Activated CD4-positive, CD25-positive, alpha-beta regulatory T cell treated with anti-CD3 and anti-CD28 coated beads, Interleukin-2, amount 50 U/mL, for 16 hours (primary cell): ENCODE measurements around the gene SHBG.

Source experiments
- DNase-seq: peaks from one replicate; pipeline ENCODE4 v3.0.0-alpha.2; 2020; ENCODE audit warnings: low read depth, low spot score

SHBG gene

GRCh38 chr17:7646457-7646856 is 16.5 kb downstream of the SHBG start:
- no peak for DNase-seq

DNA sequence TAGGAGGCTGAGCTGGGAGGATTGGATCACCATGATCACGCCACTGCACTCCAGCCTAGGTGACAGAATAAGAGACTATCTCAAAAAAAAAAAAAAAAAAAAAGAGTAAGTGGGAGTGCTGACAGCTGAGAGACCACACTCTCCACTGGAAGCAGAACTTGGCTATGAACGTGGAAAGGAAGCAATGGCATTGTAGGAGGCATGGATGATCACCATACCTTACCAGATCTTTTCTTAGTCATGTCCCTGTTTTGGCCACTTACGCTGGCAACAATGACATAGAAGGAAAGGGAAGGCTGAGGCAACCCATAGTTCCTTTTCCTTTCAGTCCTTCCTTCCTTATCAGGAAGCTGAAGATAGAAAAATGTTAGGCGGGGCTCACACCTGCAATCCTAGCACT is 17.1 kb downstream of the SHBG start:
- no peak for DNase-seq

GRCh38 chr17:7650509-7651096 is 20.7 kb downstream of the SHBG start, which contains the start of gene ATP1B2:
ATP1B2 (plus strand) TSS chr17:7650926; CDS start chr17:7651519, 593 bp downstream.
- peak; percentile 48 for DNase-seq

DNA sequence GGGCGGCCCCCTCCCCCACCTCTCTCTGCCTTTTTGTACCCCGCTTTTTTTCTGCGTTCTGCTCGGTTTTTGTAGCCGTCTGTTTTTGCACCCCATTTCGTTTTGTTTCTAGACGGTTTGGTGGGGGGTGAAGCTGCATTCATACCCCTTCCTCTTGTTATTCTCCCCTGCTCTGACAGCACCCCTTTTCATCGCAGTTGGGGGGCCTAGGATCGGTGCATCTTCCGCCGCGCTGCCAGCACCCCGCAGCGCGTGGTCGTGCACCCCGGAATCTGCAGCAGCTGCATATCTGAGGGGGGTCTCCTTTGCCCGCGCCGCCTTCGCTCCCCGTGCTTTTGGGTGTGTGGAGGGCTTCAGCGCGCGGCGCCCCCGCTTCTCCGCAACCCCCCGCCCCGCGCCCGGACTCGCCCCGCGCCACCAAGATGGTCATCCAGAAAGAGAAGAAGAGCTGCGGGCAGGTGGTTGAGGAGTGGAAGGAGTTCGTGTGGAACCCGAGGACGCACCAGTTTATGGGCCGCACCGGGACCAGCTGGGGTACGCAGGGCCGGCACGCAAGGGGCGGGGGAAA is 21.2 kb downstream of the SHBG start:
- DNase-seq: no peak

GRCh38 chr17:7651665-7652387 is 21.9 kb downstream of the SHBG start:
- no peak for DNase-seq

DNA sequence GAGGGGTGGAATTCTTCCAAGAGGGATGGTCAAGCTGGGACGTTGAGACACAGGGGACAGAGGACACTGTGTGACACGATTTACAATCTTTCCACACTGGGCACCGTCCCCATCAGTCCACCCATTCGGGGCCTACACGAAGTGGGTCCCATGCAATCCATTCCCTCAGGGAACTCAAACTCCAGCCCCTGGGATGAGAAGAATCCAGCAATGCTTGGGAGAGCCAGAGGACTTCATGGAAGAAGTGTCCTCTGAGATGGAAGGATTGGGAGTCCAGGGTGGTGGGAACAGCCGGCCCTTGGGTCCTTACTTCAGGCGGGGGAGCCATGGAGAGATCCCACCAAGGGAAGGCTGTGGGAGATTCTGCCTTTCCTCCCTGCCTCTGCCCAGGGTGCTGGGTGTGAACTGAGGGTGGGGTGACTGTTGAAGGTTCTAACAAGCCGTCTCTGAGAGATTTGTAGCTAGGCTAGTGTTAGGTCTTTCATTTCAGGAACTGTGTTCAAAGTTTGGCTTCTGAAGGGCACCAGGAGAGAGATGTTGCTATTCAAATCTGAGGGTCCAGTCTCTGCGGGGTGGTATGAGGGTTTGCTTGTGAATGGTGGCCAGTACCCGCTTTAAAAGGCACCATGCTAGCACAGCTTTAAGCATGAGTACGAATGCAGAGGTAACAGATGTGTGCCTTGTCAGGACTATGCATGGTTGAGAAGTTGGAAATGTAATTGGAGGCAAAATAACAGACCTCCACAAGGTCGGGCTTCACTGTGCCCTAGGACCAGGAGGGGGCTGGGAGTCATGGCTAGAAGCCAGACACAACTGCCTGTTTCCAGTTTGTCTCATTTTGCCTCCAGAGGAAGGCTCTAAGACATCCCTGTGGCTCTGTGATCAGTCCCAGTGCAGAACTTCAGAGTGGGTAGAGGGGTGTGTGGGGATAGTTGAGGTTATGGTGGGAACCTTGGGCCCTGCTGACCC is 22.7 kb downstream of the SHBG start:
- DNase-seq: no peak

GRCh38 chr17:7654832-7655540 is 25.1 kb downstream of the SHBG start:
- DNase-seq: no peak

DNA sequence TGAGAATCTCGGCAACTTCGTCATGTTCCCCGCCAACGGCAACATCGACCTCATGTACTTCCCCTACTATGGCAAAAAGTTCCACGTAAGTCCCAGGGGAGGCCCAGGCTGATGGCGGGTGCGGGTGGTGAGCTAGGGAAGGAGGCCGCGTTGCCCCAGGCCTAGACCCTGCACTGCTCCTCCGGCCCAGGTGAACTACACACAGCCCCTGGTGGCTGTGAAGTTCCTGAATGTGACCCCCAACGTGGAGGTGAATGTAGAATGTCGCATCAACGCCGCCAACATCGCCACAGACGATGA is 25.6 kb downstream of the SHBG start:
- DNase-seq: no peak

DNA sequence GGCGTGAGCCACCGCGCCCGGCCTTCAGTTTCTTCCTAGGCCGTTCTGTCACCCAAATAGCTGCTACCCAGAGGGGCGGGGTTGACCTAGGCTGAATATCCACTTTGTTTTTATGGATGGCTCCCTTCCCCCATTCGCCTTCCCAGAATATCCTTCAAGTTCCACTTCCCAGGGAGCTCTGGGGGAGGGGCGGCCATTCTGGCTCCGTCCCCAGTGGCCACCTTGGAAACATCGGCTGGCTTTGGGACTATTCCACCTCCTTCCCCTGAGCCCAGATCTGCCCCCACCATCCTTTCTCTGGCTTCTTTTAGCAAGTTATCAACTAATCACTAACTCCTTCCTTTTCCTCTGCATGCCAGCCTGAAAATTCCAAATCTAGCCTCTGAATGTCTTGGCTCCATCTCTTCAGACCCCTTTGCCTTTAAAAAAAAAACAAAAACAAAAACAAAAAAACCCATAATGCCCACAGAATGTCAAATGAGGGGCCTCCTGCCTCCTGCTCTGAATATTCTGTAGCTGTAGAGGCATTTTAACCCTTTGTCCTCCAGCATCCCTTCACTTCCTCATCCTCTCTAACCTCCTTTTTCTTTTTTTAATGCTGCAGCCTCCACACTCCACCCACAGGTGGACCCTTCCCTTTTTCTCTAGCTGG is 27.1 kb downstream of the SHBG start:
- DNase-seq: no peak

- no peak for DNase-seq
Measured at GRCh38 chr17:7667656-7668406, 37.9 kb downstream of the SHBG start.

DNA sequence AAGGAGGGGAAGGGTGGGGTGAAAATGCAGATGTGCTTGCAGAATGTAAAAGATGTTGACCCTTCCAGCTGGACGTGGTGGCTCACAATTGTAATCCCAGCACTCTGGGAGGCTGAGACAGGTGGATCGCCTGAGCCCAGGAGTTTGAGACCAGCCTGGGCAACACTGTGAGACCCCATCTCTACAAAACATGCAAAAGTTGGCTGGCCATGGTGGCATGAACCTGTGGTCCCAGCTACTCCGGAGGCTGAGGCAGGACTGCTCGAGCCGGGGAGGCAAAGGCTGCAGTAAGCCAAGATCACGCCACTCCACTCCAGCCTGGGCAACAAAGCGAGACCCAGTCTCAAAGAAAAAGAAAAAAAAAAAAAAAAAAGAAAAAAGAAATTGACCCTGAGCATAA is 38.5 kb downstream of the SHBG start:
- no peak for DNase-seq

DNA sequence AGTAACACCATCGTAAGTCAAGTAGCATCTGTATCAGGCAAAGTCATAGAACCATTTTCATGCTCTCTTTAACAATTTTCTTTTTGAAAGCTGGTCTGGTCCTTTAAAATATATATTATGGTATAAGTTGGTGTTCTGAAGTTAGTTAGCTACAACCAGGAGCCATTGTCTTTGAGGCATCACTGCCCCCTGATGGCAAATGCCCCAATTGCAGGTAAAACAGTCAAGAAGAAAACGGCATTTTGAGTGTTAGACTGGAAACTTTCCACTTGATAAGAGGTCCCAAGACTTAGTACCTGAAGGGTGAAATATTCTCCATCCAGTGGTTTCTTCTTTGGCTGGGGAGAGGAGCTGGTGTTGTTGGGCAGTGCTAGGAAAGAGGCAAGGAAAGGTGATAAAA is 43.3 kb downstream of the SHBG start:
- DNase-seq: no peak

DNA sequence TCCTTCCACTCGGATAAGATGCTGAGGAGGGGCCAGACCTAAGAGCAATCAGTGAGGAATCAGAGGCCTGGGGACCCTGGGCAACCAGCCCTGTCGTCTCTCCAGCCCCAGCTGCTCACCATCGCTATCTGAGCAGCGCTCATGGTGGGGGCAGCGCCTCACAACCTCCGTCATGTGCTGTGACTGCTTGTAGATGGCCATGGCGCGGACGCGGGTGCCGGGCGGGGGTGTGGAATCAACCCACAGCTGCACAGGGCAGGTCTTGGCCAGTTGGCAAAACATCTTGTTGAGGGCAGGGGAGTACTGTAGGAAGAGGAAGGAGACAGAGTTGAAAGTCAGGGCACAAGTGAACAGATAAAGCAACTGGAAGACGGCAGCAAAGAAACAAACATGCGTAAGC is 45.0 kb downstream of the SHBG start:
- no peak for DNase-seq

GRCh38 chr17:7676533-7676932 is 46.6 kb downstream of the SHBG start:
- no peak for DNase-seq

- DNase-seq: no peak
Measured at GRCh38 chr17:7677388-7678067, 47.6 kb downstream of the SHBG start.
